ENCODE data around the gene TBC1D26. TPM values are rescaled to one million over a fixed set of nuclear protein-coding genes. Genes with fewer than 3 reads are reported as not detected.
"Not testable (repeated sequence)": the region's sequence is repeated elsewhere in the genome, so short reads cannot be mapped to it uniquely, and the experiment has no call there.

The TBC1D26 gene
- total RNA-seq, 2 experiments from 2014 or later, result 0.23 TPM; not detected in 1

GRCh38 chr17:15733174-15733789 is 1.2 kb downstream of the TBC1D26 start:
- POLR2A ChIA-PET; H3K4me3 Mint-ChIP-seq; H3K9me3 Mint-ChIP-seq (ENCODE audit: insufficient read depth); CTCF ChIA-PET; DNase-seq; H3K27ac Mint-ChIP-seq; H3K27me3 Mint-ChIP-seq (ENCODE audit: low read depth); H3K4me1 Mint-ChIP-seq (ENCODE audit: low read depth); H3K36me3 Mint-ChIP-seq (ENCODE audit: low read depth); ATAC-seq: not testable (repeated sequence)

GRCh38 chr17:15736578-15736977 is 4.5 kb downstream of the TBC1D26 start:
- H3K36me3 Mint-ChIP-seq (ENCODE audit: low read depth); H3K9me3 Mint-ChIP-seq (ENCODE audit: insufficient read depth); H3K27me3 Mint-ChIP-seq (ENCODE audit: low read depth); H3K27ac Mint-ChIP-seq; ATAC-seq; DNase-seq; CTCF ChIA-PET; H3K4me1 Mint-ChIP-seq (ENCODE audit: low read depth); H3K4me3 Mint-ChIP-seq; POLR2A ChIA-PET: not testable (repeated sequence)

DNA sequence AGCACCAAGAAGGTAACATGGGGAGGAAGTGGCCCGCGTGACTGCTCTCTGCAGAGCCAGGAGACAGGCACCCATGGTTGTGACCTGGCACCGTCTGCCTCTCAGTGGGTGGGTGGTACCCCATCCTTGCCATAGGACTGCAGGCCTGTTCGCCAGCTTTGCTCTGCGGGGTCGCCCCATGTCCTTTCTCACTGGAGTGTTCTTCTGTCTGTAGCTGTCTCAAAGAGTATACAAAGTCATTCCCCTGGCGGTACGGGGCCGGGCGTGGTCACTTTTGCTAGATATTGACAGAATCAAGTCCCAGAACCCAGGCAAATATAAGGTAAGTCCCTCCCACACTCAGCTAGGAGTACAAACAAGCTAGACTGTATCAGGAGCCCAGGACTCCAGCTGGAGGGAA is 6.0 kb downstream of the TBC1D26 start:
- ATAC-seq (no peak), DNase-seq (no peak)
- H3K36me3 Mint-ChIP-seq (ENCODE audit: low read depth), result no peaks in the 10 kb centered on the region
- POLR2A ChIA-PET, result no interaction called here
- no peak overlapping the region for H3K27ac Mint-ChIP-seq
- H3K27me3 Mint-ChIP-seq (ENCODE audit: low read depth), result peaks cover 3% of the 10 kb centered on the region
- no peak overlapping the region for H3K4me3 Mint-ChIP-seq
- H3K4me1 Mint-ChIP-seq (ENCODE audit: low read depth), result no peaks in the 10 kb centered on the region
- CTCF ChIA-PET, result no interaction called here
- H3K9me3 Mint-ChIP-seq (ENCODE audit: insufficient read depth), result no peaks in the 10 kb centered on the region

GRCh38 chr17:15739259-15739658 is 7.2 kb downstream of the TBC1D26 start:
- H3K27me3 Mint-ChIP-seq (ENCODE audit: low read depth); CTCF ChIA-PET; H3K36me3 Mint-ChIP-seq (ENCODE audit: low read depth); POLR2A ChIA-PET; DNase-seq; ATAC-seq; H3K9me3 Mint-ChIP-seq (ENCODE audit: insufficient read depth); H3K4me3 Mint-ChIP-seq; H3K27ac Mint-ChIP-seq; H3K4me1 Mint-ChIP-seq (ENCODE audit: low read depth): not testable (repeated sequence)

DNA sequence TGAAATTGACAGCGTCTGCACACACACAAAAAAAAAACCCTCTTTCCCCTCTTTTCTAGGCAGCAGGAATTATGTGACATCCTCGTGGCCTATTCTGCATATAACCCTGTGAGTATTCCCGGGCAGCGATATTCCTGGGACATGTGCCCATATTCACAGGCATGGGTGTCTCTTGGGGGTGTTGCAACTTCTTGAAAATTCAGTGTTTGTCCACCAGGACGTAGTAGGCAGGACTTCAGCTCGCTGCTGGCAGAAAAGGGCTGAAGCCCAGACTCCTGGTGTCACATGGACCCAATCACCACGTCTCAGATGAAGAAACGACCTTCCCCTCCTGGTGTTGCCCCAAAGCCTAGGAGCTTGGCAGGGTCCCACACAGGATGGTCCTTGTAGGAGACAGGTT is 8.0 kb downstream of the TBC1D26 start:
- H3K4me3 Mint-ChIP-seq; CTCF ChIA-PET; H3K4me1 Mint-ChIP-seq (ENCODE audit: low read depth); H3K27me3 Mint-ChIP-seq (ENCODE audit: low read depth); H3K9me3 Mint-ChIP-seq (ENCODE audit: insufficient read depth); DNase-seq; ATAC-seq; H3K27ac Mint-ChIP-seq; POLR2A ChIA-PET; H3K36me3 Mint-ChIP-seq (ENCODE audit: low read depth): not testable (repeated sequence)

- Mint-ChIP-seq H3K27ac (no peak overlapping the region), H3K4me1 (ENCODE audit: low read depth) (no peaks in the 10 kb centered on the region), H3K27me3 (ENCODE audit: low read depth) (peaks cover 9% of the 10 kb centered on the region), H3K4me3 (no peak overlapping the region), H3K9me3 (ENCODE audit: insufficient read depth) (no peaks in the 10 kb centered on the region), H3K36me3 (ENCODE audit: low read depth) (no peaks in the 10 kb centered on the region)
- ATAC-seq, result no peak
- DNase-seq, result no peak
- POLR2A ChIA-PET, result no interaction called here
- CTCF ChIA-PET, result no interaction called here
These were observed 8.6 kb downstream of the TBC1D26 start for GRCh38 chr17:15740570-15741120.

- no peaks in the 10 kb centered on the region for H3K36me3 Mint-ChIP-seq (ENCODE audit: low read depth)
These were observed 9.5 kb downstream of the TBC1D26 start for GRCh38 chr17:15741624-15742023.

GRCh38 chr17:15742051-15742795 is 10.1 kb downstream of the TBC1D26 start:
- Mint-ChIP-seq H3K27ac (no peak overlapping the region), H3K36me3 (ENCODE audit: low read depth) (no peaks in the 10 kb centered on the region), H3K9me3 (ENCODE audit: insufficient read depth) (no peaks in the 10 kb centered on the region), H3K4me1 (ENCODE audit: low read depth) (no peaks in the 10 kb centered on the region), H3K27me3 (ENCODE audit: low read depth) (peaks cover 20% of the 10 kb centered on the region), H3K4me3 (no peak overlapping the region)
- DNase-seq (no peak), ATAC-seq (no peak)
- ChIA-PET POLR2A (no interaction called here), CTCF (no interaction called here)

More at GRCh38 chr17:15741624-15742023, 9.5 kb downstream of the TBC1D26 start:
- CTCF ChIA-PET, result no interaction called here
- Mint-ChIP-seq H3K27ac (no peak overlapping the region), H3K4me3 (no peak overlapping the region), H3K4me1 (ENCODE audit: low read depth) (no peaks in the 10 kb centered on the region), H3K9me3 (ENCODE audit: insufficient read depth) (no peaks in the 10 kb centered on the region), H3K27me3 (ENCODE audit: low read depth) (peaks cover 14% of the 10 kb centered on the region)
- POLR2A ChIA-PET, result interaction anchor here (0.6 kb wide), 1 partner anchor 1914 kb away, joined by 3 read pairs; no protein-coding TSS in a partner anchor
- ATAC-seq, result no peak
- DNase-seq, result no peak

- ChIA-PET POLR2A (no interaction called here), CTCF (no interaction called here)
- no peaks in the 10 kb centered on the region for H3K4me1 Mint-ChIP-seq (ENCODE audit: low read depth)
- H3K36me3 Mint-ChIP-seq (ENCODE audit: low read depth), result no peaks in the 10 kb centered on the region
- peaks cover 21% of the 10 kb centered on the region for H3K27me3 Mint-ChIP-seq (ENCODE audit: low read depth)
- H3K27ac Mint-ChIP-seq, result no peak overlapping the region
- H3K9me3 Mint-ChIP-seq (ENCODE audit: insufficient read depth), result no peaks in the 10 kb centered on the region
- ATAC-seq (no peak), DNase-seq (no peak)
- H3K4me3 Mint-ChIP-seq, result no peak overlapping the region
These were observed 10.8 kb downstream of the TBC1D26 start for GRCh38 chr17:15742921-15743320.

DNA sequence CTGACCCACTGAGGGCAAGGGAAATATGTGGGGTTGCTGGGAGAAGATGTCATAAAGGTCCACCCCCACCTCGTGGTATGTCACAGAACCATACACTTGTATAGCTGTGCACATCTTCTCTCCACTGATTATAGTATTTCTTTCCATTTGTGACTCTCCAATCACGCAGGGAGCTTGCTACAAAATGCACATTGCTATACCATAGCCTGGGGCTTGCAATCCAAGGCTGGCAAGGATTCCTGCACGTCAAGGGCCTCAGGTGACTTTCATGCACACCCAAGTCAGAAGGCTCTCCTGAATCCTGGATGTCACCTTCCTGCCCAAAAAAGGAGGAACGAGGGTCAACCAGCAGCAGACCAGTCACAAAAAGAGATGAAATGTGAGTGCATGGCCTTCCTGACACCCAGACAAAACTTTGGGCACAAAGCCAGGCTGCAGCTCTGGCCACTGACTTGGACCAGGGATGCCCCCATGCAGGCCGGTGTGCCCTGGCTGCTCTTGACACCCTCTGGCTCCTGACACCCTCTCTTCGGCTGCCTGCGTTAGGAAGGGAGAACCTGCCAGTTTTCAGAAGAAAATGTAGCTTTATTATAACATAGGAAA is 12.1 kb downstream of the TBC1D26 start:
- H3K27ac Mint-ChIP-seq, result no peak overlapping the region
- H3K9me3 Mint-ChIP-seq (ENCODE audit: insufficient read depth), result no peaks in the 10 kb centered on the region
- ChIA-PET CTCF (no interaction called here), POLR2A (no interaction called here)
- H3K4me3 Mint-ChIP-seq, result no peak overlapping the region
- DNase-seq (no peak), ATAC-seq (no peak)
- H3K27me3 Mint-ChIP-seq (ENCODE audit: low read depth), result peaks cover 25% of the 10 kb centered on the region
- no peaks in the 10 kb centered on the region for H3K4me1 Mint-ChIP-seq (ENCODE audit: low read depth)
- H3K36me3 Mint-ChIP-seq (ENCODE audit: low read depth), result no peaks in the 10 kb centered on the region

- no peak overlapping the region for H3K27ac Mint-ChIP-seq
- DNase-seq, result no peak
- H3K4me3 Mint-ChIP-seq, result no peak overlapping the region
- no peaks in the 10 kb centered on the region for H3K36me3 Mint-ChIP-seq (ENCODE audit: low read depth)
- H3K27me3 Mint-ChIP-seq (ENCODE audit: low read depth), result peaks cover 22% of the 10 kb centered on the region
- H3K4me1 Mint-ChIP-seq (ENCODE audit: low read depth), result no peaks in the 10 kb centered on the region
- ATAC-seq, result no peak
- CTCF ChIA-PET, result no interaction called here
- H3K9me3 Mint-ChIP-seq (ENCODE audit: insufficient read depth), result no peaks in the 10 kb centered on the region
- POLR2A ChIA-PET, result no interaction called here
These were observed 12.8 kb downstream of the TBC1D26 start for GRCh38 chr17:15744885-15745284.

- peaks cover 23% of the 10 kb centered on the region for H3K27me3 Mint-ChIP-seq (ENCODE audit: low read depth)
- H3K4me3 Mint-ChIP-seq; H3K9me3 Mint-ChIP-seq (ENCODE audit: insufficient read depth): not testable (repeated sequence)
These were observed 17.3 kb downstream of the TBC1D26 start for GRCh38 chr17:15749403-15749802.

More at GRCh38 chr17:15749403-15749802, 17.3 kb downstream of the TBC1D26 start:
- ATAC-seq; POLR2A ChIA-PET; DNase-seq; H3K27ac Mint-ChIP-seq; CTCF ChIA-PET; H3K4me1 Mint-ChIP-seq (ENCODE audit: low read depth); H3K36me3 Mint-ChIP-seq (ENCODE audit: low read depth): not testable (repeated sequence)
